ENCODE measurements around the gene MMADHC.

DNA sequence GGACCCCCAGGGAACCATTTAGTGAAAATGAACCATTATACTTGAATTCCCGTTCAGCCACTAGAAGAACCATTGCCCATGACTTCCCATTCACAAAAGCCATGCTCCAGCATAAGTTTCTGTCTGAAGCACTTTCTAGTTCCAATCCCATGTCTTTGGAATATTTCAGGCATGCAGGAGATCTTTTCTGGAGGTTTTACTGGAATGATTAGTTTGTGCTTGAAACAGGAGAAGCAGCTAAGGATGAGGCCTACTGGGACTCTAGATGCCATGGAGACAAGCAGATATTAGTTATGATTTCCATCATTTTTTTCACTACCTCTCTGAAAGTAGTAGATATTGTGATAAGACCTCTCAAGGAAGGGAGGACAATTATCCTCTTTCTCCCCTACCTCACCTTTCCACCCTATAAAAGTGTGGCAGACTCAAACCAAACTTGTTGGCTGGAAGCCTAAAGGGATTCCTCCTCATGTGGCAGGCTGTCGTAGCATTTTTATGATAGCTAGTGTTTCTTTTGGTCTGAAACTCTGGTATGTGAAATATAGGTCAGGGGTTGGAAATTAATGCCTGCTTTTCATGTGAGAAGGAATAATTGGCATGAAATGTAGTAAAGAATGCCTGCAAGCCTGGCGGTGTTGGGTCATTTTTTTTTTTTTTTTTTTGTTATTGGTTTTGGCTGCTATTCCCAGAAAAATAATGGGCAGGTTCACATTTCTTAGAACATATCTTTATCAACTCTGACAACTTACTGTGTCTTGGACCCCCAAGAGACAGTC is 29.3 kb upstream of the MMADHC start:
- TF ChIP-seq, protein P1, sequence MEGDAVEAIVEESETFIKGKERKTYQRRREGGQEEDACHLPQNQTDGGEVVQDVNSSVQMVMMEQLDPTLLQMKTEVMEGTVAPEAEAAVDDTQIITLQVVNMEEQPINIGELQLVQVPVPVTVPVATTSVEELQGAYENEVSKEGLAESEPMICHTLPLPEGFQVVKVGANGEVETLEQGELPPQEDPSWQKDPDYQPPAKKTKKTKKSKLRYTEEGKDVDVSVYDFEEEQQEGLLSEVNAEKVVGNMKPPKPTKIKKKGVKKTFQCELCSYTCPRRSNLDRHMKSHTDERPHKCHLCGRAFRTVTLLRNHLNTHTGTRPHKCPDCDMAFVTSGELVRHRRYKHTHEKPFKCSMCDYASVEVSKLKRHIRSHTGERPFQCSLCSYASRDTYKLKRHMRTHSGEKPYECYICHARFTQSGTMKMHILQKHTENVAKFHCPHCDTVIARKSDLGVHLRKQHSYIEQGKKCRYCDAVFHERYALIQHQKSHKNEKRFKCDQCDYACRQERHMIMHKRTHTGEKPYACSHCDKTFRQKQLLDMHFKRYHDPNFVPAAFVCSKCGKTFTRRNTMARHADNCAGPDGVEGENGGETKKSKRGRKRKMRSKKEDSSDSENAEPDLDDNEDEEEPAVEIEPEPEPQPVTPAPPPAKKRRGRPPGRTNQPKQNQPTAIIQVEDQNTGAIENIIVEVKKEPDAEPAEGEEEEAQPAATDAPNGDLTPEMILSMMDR (IDR thresholded peaks at IDR 0.05; ENCODE audit: insufficient read depth, low read length): no peak
- TF ChIP-seq, protein P2, sequence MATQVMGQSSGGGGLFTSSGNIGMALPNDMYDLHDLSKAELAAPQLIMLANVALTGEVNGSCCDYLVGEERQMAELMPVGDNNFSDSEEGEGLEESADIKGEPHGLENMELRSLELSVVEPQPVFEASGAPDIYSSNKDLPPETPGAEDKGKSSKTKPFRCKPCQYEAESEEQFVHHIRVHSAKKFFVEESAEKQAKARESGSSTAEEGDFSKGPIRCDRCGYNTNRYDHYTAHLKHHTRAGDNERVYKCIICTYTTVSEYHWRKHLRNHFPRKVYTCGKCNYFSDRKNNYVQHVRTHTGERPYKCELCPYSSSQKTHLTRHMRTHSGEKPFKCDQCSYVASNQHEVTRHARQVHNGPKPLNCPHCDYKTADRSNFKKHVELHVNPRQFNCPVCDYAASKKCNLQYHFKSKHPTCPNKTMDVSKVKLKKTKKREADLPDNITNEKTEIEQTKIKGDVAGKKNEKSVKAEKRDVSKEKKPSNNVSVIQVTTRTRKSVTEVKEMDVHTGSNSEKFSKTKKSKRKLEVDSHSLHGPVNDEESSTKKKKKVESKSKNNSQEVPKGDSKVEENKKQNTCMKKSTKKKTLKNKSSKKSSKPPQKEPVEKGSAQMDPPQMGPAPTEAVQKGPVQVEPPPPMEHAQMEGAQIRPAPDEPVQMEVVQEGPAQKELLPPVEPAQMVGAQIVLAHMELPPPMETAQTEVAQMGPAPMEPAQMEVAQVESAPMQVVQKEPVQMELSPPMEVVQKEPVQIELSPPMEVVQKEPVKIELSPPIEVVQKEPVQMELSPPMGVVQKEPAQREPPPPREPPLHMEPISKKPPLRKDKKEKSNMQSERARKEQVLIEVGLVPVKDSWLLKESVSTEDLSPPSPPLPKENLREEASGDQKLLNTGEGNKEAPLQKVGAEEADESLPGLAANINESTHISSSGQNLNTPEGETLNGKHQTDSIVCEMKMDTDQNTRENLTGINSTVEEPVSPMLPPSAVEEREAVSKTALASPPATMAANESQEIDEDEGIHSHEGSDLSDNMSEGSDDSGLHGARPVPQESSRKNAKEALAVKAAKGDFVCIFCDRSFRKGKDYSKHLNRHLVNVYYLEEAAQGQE (IDR thresholded peaks at IDR 0.05; ENCODE audit: insufficient replicate concordance, low read depth): no peak
- TF ChIP-seq POLR2AphosphoS5 (IDR thresholded peaks at IDR 0.05; ENCODE audit: low read depth) (no peak), GABPA (IDR thresholded peaks at IDR 0.05; ENCODE audit: low read depth) (no peak), SPI1 (IDR thresholded peaks at IDR 0.05; ENCODE audit: borderline replicate concordance, low read depth) (no peak)
